A549 (cell line): Measurements from ENCODE around the gene LMO7.

Experiments used
- BHLHE40 ChIP-seq: IDR thresholded peaks from 2 replicates; pipeline ENCODE4 v1.6.1; 2012; ENCODE audit warnings: low read depth, low read length, inconsistent platforms
- CHD2 ChIP-seq: fragments of 150-350 bp; IDR thresholded peaks from 2 replicates; pipeline ENCODE4 v1.6.1; 2014; ENCODE audit warnings: low read length; ENCODE audit not compliant: partially characterized antibody
- EP300 ChIP-seq, 2 experiments: fragments of >200 bp; sonication (Bioruptor Twin); formaldehyde crosslinking; IDR thresholded peaks; 2 replicates in 1 of 2; 3 replicates in 1 of 2; pipeline ENCODE4 v1.6.1; 2016 to 2017
- FOXS1 ChIP-seq: fragments of 250-450 bp; sonication (Bioruptor Pico); IDR thresholded peaks from 2 replicates; pipeline ENCODE4 v1.5.0; 2020; ENCODE audit warnings: mild to moderate bottlenecking, moderate library complexity
- JUN ChIP-seq, 2 experiments: fragments of >200 bp; sonication (Bioruptor Twin); formaldehyde crosslinking; IDR thresholded peaks; 2 replicates in 1 of 2; 3 replicates in 1 of 2; pipeline ENCODE4 v1.6.1; 2016 to 2017
- MAFK ChIP-seq: fragments of 450-650 bp; IDR thresholded peaks from 2 replicates; pipeline ENCODE4 v1.6.1; 2014; ENCODE audit not compliant: partially characterized antibody
- NFE2L2 ChIP-seq: fragments of 150-350 bp; conservative IDR thresholded peaks from 2 replicates; pipeline ENCODE4 v1.6.1; 2014; ENCODE audit warnings: low read length
- POLR2A ChIP-seq: IDR thresholded peaks from 2 replicates; pipeline ENCODE4 v1.6.1; 2012; ENCODE audit warnings: mild to moderate bottlenecking, low read length
- RARB ChIP-seq: fragments of 250-450 bp; sonication (Bioruptor Pico); IDR thresholded peaks from 2 replicates; pipeline ENCODE4 v1.8.0; 2021; ENCODE audit warnings: mild to moderate bottlenecking, moderate library complexity
- TF ChIP-seq, protein P1 (sequence below): fragments of >200 bp; sonication (Bioruptor Twin); formaldehyde crosslinking; IDR thresholded peaks from 3 replicates; pipeline ENCODE4 v1.5.1; 2016
- TF ChIP-seq, protein P2 (sequence below): IDR thresholded peaks from 2 replicates; pipeline ENCODE4 v1.6.1; 2012; ENCODE audit warnings: low read depth, borderline replicate concordance
- TF ChIP-seq, protein P3 (sequence below): IDR thresholded peaks from 2 replicates; pipeline ENCODE4 v1.6.1; 2012
- TF ChIP-seq, protein P4 (sequence below): fragments of 250-450 bp; sonication (Bioruptor Pico); IDR thresholded peaks from 2 replicates; pipeline ENCODE4 v1.5.0; 2021; ENCODE audit warnings: mild to moderate bottlenecking, moderate library complexity, borderline replicate concordance

DNA sequence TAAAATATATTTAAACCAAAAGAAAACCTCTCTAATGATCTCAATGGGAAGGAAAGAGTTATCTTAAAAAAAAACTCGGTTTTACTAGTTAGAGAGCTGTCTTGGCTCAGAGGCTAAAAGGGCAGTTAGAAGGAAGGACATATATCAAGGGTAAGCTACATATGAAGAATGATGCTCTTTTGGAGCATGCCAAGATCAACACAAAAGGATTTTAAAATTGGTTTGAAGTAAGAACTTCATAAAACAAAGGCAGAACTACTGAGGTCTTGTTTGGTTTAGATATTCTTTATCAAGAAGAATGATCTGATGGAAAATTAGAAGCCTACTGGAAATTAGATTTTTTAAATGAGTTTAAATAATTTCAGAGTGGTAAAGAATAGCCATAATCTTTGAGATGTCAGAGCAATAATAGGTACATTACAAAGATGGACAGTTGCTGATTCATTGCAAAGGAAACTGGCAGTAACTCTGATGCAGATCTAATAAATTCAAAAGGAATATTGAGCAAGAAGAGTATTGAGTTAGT, 39.4 kb upstream of the LMO7 start:
- TF ChIP-seq, protein P1, sequence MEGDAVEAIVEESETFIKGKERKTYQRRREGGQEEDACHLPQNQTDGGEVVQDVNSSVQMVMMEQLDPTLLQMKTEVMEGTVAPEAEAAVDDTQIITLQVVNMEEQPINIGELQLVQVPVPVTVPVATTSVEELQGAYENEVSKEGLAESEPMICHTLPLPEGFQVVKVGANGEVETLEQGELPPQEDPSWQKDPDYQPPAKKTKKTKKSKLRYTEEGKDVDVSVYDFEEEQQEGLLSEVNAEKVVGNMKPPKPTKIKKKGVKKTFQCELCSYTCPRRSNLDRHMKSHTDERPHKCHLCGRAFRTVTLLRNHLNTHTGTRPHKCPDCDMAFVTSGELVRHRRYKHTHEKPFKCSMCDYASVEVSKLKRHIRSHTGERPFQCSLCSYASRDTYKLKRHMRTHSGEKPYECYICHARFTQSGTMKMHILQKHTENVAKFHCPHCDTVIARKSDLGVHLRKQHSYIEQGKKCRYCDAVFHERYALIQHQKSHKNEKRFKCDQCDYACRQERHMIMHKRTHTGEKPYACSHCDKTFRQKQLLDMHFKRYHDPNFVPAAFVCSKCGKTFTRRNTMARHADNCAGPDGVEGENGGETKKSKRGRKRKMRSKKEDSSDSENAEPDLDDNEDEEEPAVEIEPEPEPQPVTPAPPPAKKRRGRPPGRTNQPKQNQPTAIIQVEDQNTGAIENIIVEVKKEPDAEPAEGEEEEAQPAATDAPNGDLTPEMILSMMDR, result no peak
- TF ChIP-seq POLR2A, result no peak
- no peak for TF ChIP-seq NFE2L2
- no peak for TF ChIP-seq JUN (IDR thresholded peaks at IDR 0.05)
- TF ChIP-seq RARB (CRISPR knock-in tag), result no peak
- no peak for TF ChIP-seq FOXS1
- TF ChIP-seq, protein P2, sequence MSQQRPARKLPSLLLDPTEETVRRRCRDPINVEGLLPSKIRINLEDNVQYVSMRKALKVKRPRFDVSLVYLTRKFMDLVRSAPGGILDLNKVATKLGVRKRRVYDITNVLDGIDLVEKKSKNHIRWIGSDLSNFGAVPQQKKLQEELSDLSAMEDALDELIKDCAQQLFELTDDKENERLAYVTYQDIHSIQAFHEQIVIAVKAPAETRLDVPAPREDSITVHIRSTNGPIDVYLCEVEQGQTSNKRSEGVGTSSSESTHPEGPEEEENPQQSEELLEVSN, result no peak
- no peak for TF ChIP-seq CHD2
- no peak for TF ChIP-seq EP300 (IDR thresholded peaks at IDR 0.05)
- TF ChIP-seq, protein P3, sequence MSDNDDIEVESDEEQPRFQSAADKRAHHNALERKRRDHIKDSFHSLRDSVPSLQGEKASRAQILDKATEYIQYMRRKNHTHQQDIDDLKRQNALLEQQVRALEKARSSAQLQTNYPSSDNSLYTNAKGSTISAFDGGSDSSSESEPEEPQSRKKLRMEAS, result no peak
- TF ChIP-seq BHLHE40, result no peak
- TF ChIP-seq, protein P4, sequence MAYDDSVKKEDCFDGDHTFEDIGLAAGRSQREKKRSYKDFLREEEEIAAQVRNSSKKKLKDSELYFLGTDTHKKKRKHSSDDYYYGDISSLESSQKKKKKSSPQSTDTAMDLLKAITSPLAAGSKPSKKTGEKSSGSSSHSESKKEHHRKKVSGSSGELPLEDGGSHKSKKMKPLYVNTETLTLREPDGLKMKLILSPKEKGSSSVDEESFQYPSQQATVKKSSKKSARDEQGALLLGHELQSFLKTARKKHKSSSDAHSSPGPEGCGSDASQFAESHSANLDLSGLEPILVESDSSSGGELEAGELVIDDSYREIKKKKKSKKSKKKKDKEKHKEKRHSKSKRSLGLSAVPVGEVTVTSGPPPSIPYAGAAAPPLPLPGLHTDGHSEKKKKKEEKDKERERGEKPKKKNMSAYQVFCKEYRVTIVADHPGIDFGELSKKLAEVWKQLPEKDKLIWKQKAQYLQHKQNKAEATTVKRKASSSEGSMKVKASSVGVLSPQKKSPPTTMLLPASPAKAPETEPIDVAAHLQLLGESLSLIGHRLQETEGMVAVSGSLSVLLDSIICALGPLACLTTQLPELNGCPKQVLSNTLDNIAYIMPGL (CRISPR knock-in tag), result no peak
- TF ChIP-seq MAFK, result no peak
